Measurements from ENCODE around the gene UROS.

DNA sequence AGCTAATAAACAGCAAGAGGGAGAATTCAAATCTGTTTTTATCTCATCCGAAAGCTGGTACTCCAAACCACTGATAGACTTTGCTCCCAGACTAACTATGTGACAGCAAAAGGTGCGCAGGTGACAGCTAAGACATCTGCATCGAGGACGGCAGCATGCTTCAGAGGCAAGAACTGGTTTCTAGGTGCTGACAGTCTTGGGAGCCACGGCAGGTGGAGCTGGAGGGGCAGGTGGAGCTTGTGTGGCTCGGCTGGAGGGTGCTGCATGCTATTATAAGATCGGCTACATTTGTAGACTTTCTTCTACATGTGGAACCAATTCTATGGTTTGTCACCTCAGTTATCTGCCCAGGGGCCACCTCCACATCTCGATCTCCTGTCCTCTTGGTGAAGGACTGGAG is 25.6 kb downstream of the UROS start:
- TF ChIP-seq, protein P1, sequence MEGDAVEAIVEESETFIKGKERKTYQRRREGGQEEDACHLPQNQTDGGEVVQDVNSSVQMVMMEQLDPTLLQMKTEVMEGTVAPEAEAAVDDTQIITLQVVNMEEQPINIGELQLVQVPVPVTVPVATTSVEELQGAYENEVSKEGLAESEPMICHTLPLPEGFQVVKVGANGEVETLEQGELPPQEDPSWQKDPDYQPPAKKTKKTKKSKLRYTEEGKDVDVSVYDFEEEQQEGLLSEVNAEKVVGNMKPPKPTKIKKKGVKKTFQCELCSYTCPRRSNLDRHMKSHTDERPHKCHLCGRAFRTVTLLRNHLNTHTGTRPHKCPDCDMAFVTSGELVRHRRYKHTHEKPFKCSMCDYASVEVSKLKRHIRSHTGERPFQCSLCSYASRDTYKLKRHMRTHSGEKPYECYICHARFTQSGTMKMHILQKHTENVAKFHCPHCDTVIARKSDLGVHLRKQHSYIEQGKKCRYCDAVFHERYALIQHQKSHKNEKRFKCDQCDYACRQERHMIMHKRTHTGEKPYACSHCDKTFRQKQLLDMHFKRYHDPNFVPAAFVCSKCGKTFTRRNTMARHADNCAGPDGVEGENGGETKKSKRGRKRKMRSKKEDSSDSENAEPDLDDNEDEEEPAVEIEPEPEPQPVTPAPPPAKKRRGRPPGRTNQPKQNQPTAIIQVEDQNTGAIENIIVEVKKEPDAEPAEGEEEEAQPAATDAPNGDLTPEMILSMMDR (IDR thresholded peaks at IDR 0.05; ENCODE audit: low read depth, low read length): no peak
- no peak for TF ChIP-seq EZH2phosphoT487 (IDR thresholded peaks at IDR 0.05; ENCODE audit: low read depth)

Measured in OCI-LY3 (cell line).